ENCODE results near the gene IER3IP1. TPM values are rescaled to one million over a fixed set of nuclear protein-coding genes. Genes with fewer than 3 reads are reported as not detected.

IER3IP1 gene
- 20.5 and 30.0 TPM in 2 replicates for total RNA-seq

GRCh38 chr18:47175898-47176575, at the start of gene IER3IP1:
Gene IER3IP1, minus strand, starts transcription at chr18:47176364. Its CDS starts 87 bp downstream, at chr18:47176277.

GRCh38 chr18:47150029-47150823, 25.9 kb downstream of the IER3IP1 start, which contains the start of gene HDHD2:
Gene HDHD2, minus strand, starts transcription at chr18:47150500. Its CDS starts 14,061 bp downstream, at chr18:47136439.

Other genes with a start within 250 kb of the IER3IP1 start
- gene ELOA2, start 140.7 kb downstream of the IER3IP1 start, total RNA-seq: not detected in 2 replicates
- 26.5 and 28.5 TPM in 2 replicates for gene HDHD2, start 25.9 kb downstream of the IER3IP1 start, total RNA-seq
- gene SKOR2, start 75.3 kb upstream of the IER3IP1 start, total RNA-seq: not detected in 2 replicates